HepG2 (cell line): ENCODE measurements around the gene ATE1. TPM values are rescaled to one million over a fixed set of nuclear protein-coding genes. Genes with fewer than 3 reads are reported as not detected.

Source experiments
- ATAC-seq: fragments of 200-7000 bp; cut with Tn5 transposase; 3 replicates; pipeline ENCODE4 v1.9.1; 2020; ENCODE audit warnings: mild to moderate bottlenecking, moderate library complexity
- BruUV-seq: library from RNA; stranded (reverse); fragments of 400-500 nt; replicated peaks from 2 replicates; lab custom pipeline; 2021; lab: Mats Ljungman, UMichigan
- CTCF ChIA-PET: fragments of 300-600 bp; formaldehyde crosslinking; extraction: SDS; loops from one replicate; lab custom pipeline; 2021; ENCODE audit warnings: low total read pairs, inconsistent platforms, low intra/inter-chr PET ratio; lab: Yijun Ruan, JAX
- POLR2A ChIA-PET: fragments of 350-600 bp; sonication (Branson Sonifier 250); formaldehyde crosslinking; loops from one replicate; lab custom pipeline; 2020; ENCODE audit warnings: antibody characterized with exemption, inconsistent platforms; lab: Yijun Ruan, JAX
- DNase-seq: peaks from one replicate; pipeline ENCODE4 v3.0.0-alpha.2; 2015; ENCODE audit warnings: low spot score
- FAIRE-seq: peaks from 3 replicates; lab custom pipeline; 2011; peaks lifted over from hg19 to GRCh38; lab: Jason Lieb, UNC
- H2AFZ ChIP-seq: one replicate; pipeline ENCODE4 v1.6.1; 2011; ENCODE audit warnings: low read length, inconsistent platforms
- H3K27ac ChIP-seq: fragments of 300-600 bp; 3 replicates; pipeline ENCODE4 v1.8.0; 2011; ENCODE audit warnings: mixed run types, mild to moderate bottlenecking, mixed read lengths, low read length, inconsistent platforms; ENCODE audit not compliant: insufficient read depth; ENCODE audit errors: extremely low read length
- H3K27me3 ChIP-seq, 2 experiments: fragments of 200-600 bp in 1 of 2; 2 replicates in 1 of 2; 3 replicates in 1 of 2; pipeline versions ENCODE4 v1.6.0 to v1.8.0; 2011; ENCODE audit warnings: low read length in 2 of 2, mild to moderate bottlenecking in 2 of 2, moderate library complexity in 2 of 2, inconsistent platforms in 1 of 2; ENCODE audit not compliant: insufficient read depth in 2 of 2, control insufficient read depth in 1 of 2
- H3K36me3 ChIP-seq, 2 experiments: fragments of 200-600 bp in 1 of 2; replicated peaks in 1 of 2; 2 replicates in 1 of 2; 3 replicates in 1 of 2; pipeline versions ENCODE4 v1.5.1 to v1.8.0; 2011; ENCODE audit warnings: low read length in 2 of 2, inconsistent platforms in 1 of 2; ENCODE audit not compliant: insufficient read depth in 2 of 2, control insufficient read depth in 1 of 2
- H3K4me1 ChIP-seq: 2 replicates; pipeline ENCODE4 v1.5.1; 2012; ENCODE audit warnings: low read length, inconsistent platforms; ENCODE audit not compliant: insufficient read depth
- H3K4me2 ChIP-seq: 2 replicates; pipeline ENCODE4 v1.6.0; 2011; ENCODE audit warnings: low read depth, low read length, inconsistent platforms
- H3K4me3 ChIP-seq, 3 experiments: fragments of 200-600 bp in 1 of 3; sonication (generic), shearing (Covaris generic) in 1 of 3; replicated peaks in 1 of 3; 2 replicates each; pipeline ENCODE4 v1.5.1; 2011 to 2016; ENCODE audit warnings: low read length in 3 of 3, inconsistent platforms in 2 of 3, low read depth in 2 of 3, mild to moderate bottlenecking in 2 of 3, control low read depth in 1 of 3, mixed read lengths in 1 of 3; ENCODE audit not compliant: insufficient read depth in 1 of 3
- H3K79me2 ChIP-seq: one replicate; pipeline ENCODE4 v1.6.1; 2011; ENCODE audit warnings: low read length, inconsistent platforms; ENCODE audit not compliant: insufficient read depth
- H3K9ac ChIP-seq: 2 replicates; pipeline ENCODE4 v1.6.0; 2011; ENCODE audit warnings: mild to moderate bottlenecking, low read depth, low read length, inconsistent platforms; ENCODE audit not compliant: insufficient read depth
- H3K9me3 ChIP-seq: 2 replicates; pipeline ENCODE4 v1.5.1; 2012; ENCODE audit warnings: mild to moderate bottlenecking, low read length
- H4K20me1 ChIP-seq: 2 replicates; pipeline ENCODE4 v1.6.0; 2011; ENCODE audit warnings: inconsistent platforms, mild to moderate bottlenecking, low read length, moderate library complexity; ENCODE audit not compliant: insufficient read depth
- ATF7 ChIP-seq, 2 experiments: fragments of 450-650 bp in 1 of 2; sonication (generic) in 1 of 2; formaldehyde crosslinking in 1 of 2; IDR thresholded peaks; 2 replicates each; pipeline versions ENCODE4 v1.4.0 to v1.6.1; 2016 to 2020; ENCODE audit warnings: antibody characterized with exemption in 1 of 2, mild to moderate bottlenecking in 1 of 2, missing genetic modification reagents in 1 of 2
- ATF7-NPFF ChIP-seq: sonication (generic); formaldehyde crosslinking; IDR thresholded peaks from 2 replicates; pipeline ENCODE4 v1.8.1; 2023; ENCODE audit warnings: mild to moderate bottlenecking, low read depth, missing genetic modification reagents, moderate library complexity
- ETV6 ChIP-seq: sonication (generic); formaldehyde crosslinking; conservative IDR thresholded peaks from 2 replicates; pipeline ENCODE4 v1.4.0; 2020; ENCODE audit warnings: missing genetic modification reagents
- HNRNPLL ChIP-seq: fragments of 200-400 bp; formaldehyde crosslinking; IDR thresholded peaks from 2 replicates; pipeline ENCODE4 v1.6.1; 2017; ENCODE audit warnings: mild to moderate bottlenecking, low read depth, low read length; ENCODE audit not compliant: poor library complexity, severe bottlenecking
- KLF13 ChIP-seq: sonication (generic); formaldehyde crosslinking; IDR thresholded peaks from 2 replicates; pipeline ENCODE4 v1.4.0; 2020; ENCODE audit warnings: mild to moderate bottlenecking, missing genetic modification reagents
- NFKBIZ ChIP-seq: IDR thresholded peaks from 2 replicates; pipeline ENCODE4 v1.6.1; 2018; ENCODE audit warnings: missing genetic modification reagents, missing compliant biosample characterization
- ZFP62 ChIP-seq: sonication (generic); formaldehyde crosslinking; IDR thresholded peaks from 2 replicates; pipeline ENCODE4 v1.4.0; 2020; ENCODE audit warnings: missing genetic modification reagents
- ZNF101 ChIP-seq: sonication (generic); formaldehyde crosslinking; IDR thresholded peaks from 2 replicates; pipeline ENCODE4 v1.4.0; 2020; ENCODE audit warnings: mild to moderate bottlenecking, low read depth, missing genetic modification reagents, borderline replicate concordance
- ZNF230 ChIP-seq: sonication (generic); formaldehyde crosslinking; IDR thresholded peaks from 2 replicates; pipeline ENCODE4 v1.4.0; 2020; ENCODE audit warnings: mild to moderate bottlenecking, missing genetic modification reagents
- ZNF441 ChIP-seq: sonication (generic); formaldehyde crosslinking; IDR thresholded peaks from 2 replicates; pipeline ENCODE4 v1.7.0; 2021; ENCODE audit warnings: missing genetic modification reagents, borderline replicate concordance
- ZNF530 ChIP-seq: sonication (generic); formaldehyde crosslinking; IDR thresholded peaks from 2 replicates; pipeline ENCODE4 v1.5.0; 2020; ENCODE audit warnings: low read depth, mild to moderate bottlenecking, missing genetic modification reagents
- ZNF75D ChIP-seq: sonication (generic); formaldehyde crosslinking; IDR thresholded peaks from 2 replicates; pipeline ENCODE4 v1.8.1; 2023; ENCODE audit warnings: missing genetic modification reagents, mild to moderate bottlenecking, borderline replicate concordance
- ZZZ3 ChIP-seq: sonication (generic); formaldehyde crosslinking; IDR thresholded peaks from 2 replicates; pipeline ENCODE4 v1.4.0; 2020; ENCODE audit warnings: missing genetic modification reagents, mild to moderate bottlenecking, borderline replicate concordance
- WGBS: methylation state at CpG from one replicate; pipeline ENCODE4 v1.1.6; 2017; ENCODE audit warnings: low lambda C conversion rate; 5-methylcytosine and 5-hydroxymethylcytosine counted together
- in situ Hi-C: cut with HindIII; loops from 2 replicates; pipeline ENCODE4 v1.10.0; 2017; ENCODE audit warnings: low pct_unique_long_range_greater_than_20kb; ENCODE audit not compliant: extremely low pct_ligation_motif_present
- intact Hi-C: fragments of 100-400 bp; cut with micrococcal nuclease; formaldehyde crosslinking; loops from one replicate; pipeline ENCODE4 v1.10.0; 2022; ENCODE audit not compliant: unreplicated experiment
- polyA plus RNA-seq, 8 experiments: library from polyadenylated mRNA; depleted of rRNA in 3 of 8; stranded (reverse) in 7 of 8; unstranded in 1 of 8; fragments of >200 nt; fragmentation: Illumina TruSeq in 4 of 8; extraction: Trizol in 4 of 8; gene quantifications; 2 replicates each; pipeline versions ENCODE4 v1.2.1 to v1.2.3, GENCODE V29; 2011 to 2016; ENCODE audit warnings: low read depth in 4 of 8, missing spikeins in 1 of 8, mixed read lengths in 1 of 8; ENCODE audit not compliant: insufficient read depth in 1 of 8
- total RNA-seq, 5 experiments: library from RNA; depleted of rRNA; stranded (reverse); fragments of >200 nt; fragmentation: Illumina TruSeq; extraction: Trizol; gene quantifications; 2 replicates each; pipeline ENCODE4 v1.2.3, GENCODE V29; 2016; ENCODE audit warnings: low read depth in 1 of 5
- TF ChIP-seq, protein P1 (sequence below): sonication (generic); formaldehyde crosslinking; IDR thresholded peaks from 2 replicates; pipeline ENCODE4 v1.4.0; 2020; ENCODE audit warnings: mild to moderate bottlenecking, missing genetic modification reagents
- TF ChIP-seq, protein P2 (sequence below): sonication (generic); formaldehyde crosslinking; IDR thresholded peaks from 2 replicates; pipeline ENCODE4 v1.5.1; 2020; ENCODE audit warnings: mild to moderate bottlenecking, missing genetic modification reagents, borderline replicate concordance
- TF ChIP-seq, protein P3 (sequence below): sonication (generic); formaldehyde crosslinking; IDR thresholded peaks from 2 replicates; pipeline ENCODE4 v1.5.0; 2020; ENCODE audit warnings: mild to moderate bottlenecking, missing genetic modification reagents

Gene ATE1
- total and polyA plus RNA-seq, 2 of the 13 experiments (the other 11 are each of a cell fraction or from before 2014, with no cell fraction given): 17.5 to 42.2 TPM

DNA sequence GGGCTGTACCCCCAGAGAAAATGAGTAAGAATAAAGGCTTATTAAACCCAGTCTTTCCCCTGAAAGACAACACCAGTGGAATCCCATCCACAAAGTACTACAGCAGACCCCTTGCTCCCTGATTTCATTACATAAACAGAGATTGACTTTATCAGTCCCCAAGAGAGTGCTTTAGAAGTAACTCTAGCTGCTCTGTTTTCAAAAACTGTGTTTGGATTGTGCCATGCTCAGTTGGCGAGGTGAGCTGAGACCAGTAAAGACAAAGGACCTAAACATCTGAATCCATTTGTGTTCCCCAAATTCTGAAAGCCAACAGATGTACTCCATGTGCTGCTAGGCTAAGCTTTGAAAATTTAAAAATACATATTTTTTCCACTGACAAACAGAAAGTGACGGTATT, 127.0 kb downstream of the ATE1 start:
- in situ Hi-C loops (no loop called here), intact Hi-C loops (no loop called here)
- Histone ChIP-seq H3K4me3 (no peak overlapping the region), H3K27ac (no peak overlapping the region), H3K4me2 (no peak overlapping the region), H3K9ac (no peak overlapping the region), H3K27me3 (no peaks in the 10 kb centered on the region), H3K4me1 (no peaks in the 10 kb centered on the region), H3K9me3 (no peaks in the 10 kb centered on the region), H3K36me3 (peaks cover 3 to 9% of the 10 kb centered on the region in 2 experiments; a peak in 2 of 5 replicates), H3K79me2 (no peaks in the 10 kb centered on the region), H4K20me1 (no peaks in the 10 kb centered on the region), H2AFZ (no peak overlapping the region)
- 97% methylated on average over 2 of the region's 2 CpGs for WGBS
- no peak for FAIRE-seq
- no peak for ATAC-seq
- no peak for TF ChIP-seq KLF13 (CRISPR knock-in tag)
- no peak for TF ChIP-seq HNRNPLL
- no peak for TF ChIP-seq ETV6 (CRISPR knock-in tag)
- TF ChIP-seq ATF7 (IDR thresholded peaks at IDR 0.05): no peak
- no peak for TF ChIP-seq ATF7 (CRISPR knock-in tag; IDR thresholded peaks at IDR 0.05)
- TF ChIP-seq, protein P1, sequence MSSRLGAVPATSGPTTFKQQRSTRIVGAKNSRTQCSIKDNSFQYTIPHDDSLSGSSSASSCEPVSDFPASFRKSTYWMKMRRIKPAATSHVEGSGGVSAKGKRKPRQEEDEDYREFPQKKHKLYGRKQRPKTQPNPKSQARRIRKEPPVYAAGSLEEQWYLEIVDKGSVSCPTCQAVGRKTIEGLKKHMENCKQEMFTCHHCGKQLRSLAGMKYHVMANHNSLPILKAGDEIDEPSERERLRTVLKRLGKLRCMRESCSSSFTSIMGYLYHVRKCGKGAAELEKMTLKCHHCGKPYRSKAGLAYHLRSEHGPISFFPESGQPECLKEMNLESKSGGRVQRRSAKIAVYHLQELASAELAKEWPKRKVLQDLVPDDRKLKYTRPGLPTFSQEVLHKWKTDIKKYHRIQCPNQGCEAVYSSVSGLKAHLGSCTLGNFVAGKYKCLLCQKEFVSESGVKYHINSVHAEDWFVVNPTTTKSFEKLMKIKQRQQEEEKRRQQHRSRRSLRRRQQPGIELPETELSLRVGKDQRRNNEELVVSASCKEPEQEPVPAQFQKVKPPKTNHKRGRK (CRISPR knock-in tag): no peak
- no peak for TF ChIP-seq ATF7-NPFF (CRISPR knock-in tag)
- TF ChIP-seq ZNF441: no peak
- TF ChIP-seq ZNF530 (CRISPR knock-in tag): no peak
- TF ChIP-seq ZNF75D: no peak
- no peak for TF ChIP-seq NFKBIZ
- TF ChIP-seq ZFP62 (CRISPR knock-in tag): no peak
- no peak for TF ChIP-seq ZNF230
- no peak for TF ChIP-seq ZZZ3 (CRISPR knock-in tag)
- TF ChIP-seq, protein P2, sequence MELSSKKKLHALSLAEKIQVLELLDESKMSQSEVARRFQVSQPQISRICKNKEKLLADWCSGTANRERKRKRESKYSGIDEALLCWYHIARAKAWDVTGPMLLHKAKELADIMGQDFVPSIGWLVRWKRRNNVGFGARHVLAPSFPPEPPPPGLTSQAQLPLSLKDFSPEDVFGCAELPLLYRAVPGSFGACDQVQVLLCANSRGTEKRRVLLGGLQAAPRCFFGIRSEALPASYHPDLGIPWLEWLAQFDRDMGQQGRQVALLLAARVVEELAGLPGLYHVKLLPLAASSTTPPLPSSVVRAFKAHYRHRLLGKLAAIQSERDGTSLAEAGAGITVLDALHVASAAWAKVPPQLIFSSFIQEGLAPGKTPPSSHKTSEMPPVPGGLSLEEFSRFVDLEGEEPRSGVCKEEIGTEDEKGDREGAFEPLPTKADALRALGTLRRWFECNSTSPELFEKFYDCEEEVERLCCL (CRISPR knock-in tag): no peak
- TF ChIP-seq, protein P3, sequence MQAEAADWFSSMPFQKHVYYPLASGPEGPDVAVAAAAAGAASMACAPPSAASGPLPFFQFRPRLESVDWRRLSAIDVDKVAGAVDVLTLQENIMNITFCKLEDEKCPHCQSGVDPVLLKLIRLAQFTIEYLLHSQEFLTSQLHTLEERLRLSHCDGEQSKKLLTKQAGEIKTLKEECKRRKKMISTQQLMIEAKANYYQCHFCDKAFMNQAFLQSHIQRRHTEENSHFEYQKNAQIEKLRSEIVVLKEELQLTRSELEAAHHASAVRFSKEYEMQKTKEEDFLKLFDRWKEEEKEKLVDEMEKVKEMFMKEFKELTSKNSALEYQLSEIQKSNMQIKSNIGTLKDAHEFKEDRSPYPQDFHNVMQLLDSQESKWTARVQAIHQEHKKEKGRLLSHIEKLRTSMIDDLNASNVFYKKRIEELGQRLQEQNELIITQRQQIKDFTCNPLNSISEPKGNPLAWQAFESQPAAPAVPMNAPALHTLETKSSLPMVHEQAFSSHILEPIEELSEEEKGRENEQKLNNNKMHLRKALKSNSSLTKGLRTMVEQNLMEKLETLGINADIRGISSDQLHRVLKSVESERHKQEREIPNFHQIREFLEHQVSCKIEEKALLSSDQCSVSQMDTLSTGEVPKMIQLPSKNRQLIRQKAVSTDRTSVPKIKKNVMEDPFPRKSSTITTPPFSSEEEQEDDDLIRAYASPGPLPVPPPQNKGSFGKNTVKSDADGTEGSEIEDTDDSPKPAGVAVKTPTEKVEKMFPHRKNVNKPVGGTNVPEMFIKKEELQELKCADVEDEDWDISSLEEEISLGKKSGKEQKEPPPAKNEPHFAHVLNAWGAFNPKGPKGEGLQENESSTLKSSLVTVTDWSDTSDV (CRISPR knock-in tag): no peak
- TF ChIP-seq ZNF101 (CRISPR knock-in tag): no peak
- ChIA-PET CTCF (no interaction called here), POLR2A (no interaction called here)
- no peak for DNase-seq
- BruUV-seq: no TSS peak
